ACC112 (cell line): ENCODE measurements around the gene CROT.
A peak's percentile ranks its signal among the peaks of the same experiment; 100 is the strongest.

Source experiments
- H2AFZ ChIP-seq: fragments of 200-600 bp; sonication (generic); one replicate; pipeline ENCODE4 v1.6.0; 2017; ENCODE audit warnings: antibody characterized with exemption, low read length; ENCODE audit not compliant: unreplicated experiment
- H3K27ac ChIP-seq: fragments of 200-600 bp; sonication (generic); 2 replicates; pipeline ENCODE4 v1.5.1; 2014; ENCODE audit warnings: low read depth, mild to moderate bottlenecking, antibody characterized with exemption, low read length, moderate library complexity
- H3K27me3 ChIP-seq: fragments of 200-600 bp; sonication (generic); 2 replicates; pipeline ENCODE4 v1.6.1; 2014; ENCODE audit warnings: mild to moderate bottlenecking, antibody characterized with exemption, low read length, moderate library complexity, mixed read lengths; ENCODE audit not compliant: insufficient read depth
- H3K36me3 ChIP-seq: fragments of 200-600 bp; sonication (generic); 2 replicates; pipeline ENCODE4 v1.6.1; 2016; ENCODE audit warnings: mild to moderate bottlenecking, antibody characterized with exemption, low read length, moderate library complexity, mixed read lengths; ENCODE audit not compliant: insufficient read depth
- H3K4me1 ChIP-seq: fragments of 200-600 bp; sonication (generic); one replicate; pipeline ENCODE4 v1.6.1; 2016; ENCODE audit warnings: low read length, mixed read lengths; ENCODE audit not compliant: insufficient read depth, unreplicated experiment, control insufficient read depth
- H3K4me3 ChIP-seq: fragments of 200-600 bp; sonication (generic); 2 replicates; pipeline ENCODE4 v1.5.1; 2014; ENCODE audit warnings: mild to moderate bottlenecking, low read depth, low read length
- H3K79me2 ChIP-seq: fragments of 200-600 bp; sonication (generic); one replicate; pipeline ENCODE4 v1.6.0; 2016; ENCODE audit warnings: low read length; ENCODE audit not compliant: control insufficient read depth, unreplicated experiment, insufficient read depth

The CROT gene

GRCh38 chr7:87369216-87369615, 23.8 kb downstream of the CROT start:
- no peaks in the 10 kb centered on the region for H3K79me2 ChIP-seq
- no peaks in the 10 kb centered on the region for H3K27me3 ChIP-seq
- no peaks in the 10 kb centered on the region for H3K4me1 ChIP-seq
- H3K36me3 ChIP-seq = peaks cover 8% of the 10 kb centered on the region; the same call in 1 of the 2 replicates
- no peak overlapping the region for H3K4me3 ChIP-seq
- H3K27ac ChIP-seq = no peak overlapping the region
- no peak overlapping the region for H2AFZ ChIP-seq

- peaks cover 8% of the 10 kb centered on the region; the same call in 1 of the 2 replicates for H3K36me3 ChIP-seq
- H3K27ac ChIP-seq = 0 out of 2 replicates have a peak overlapping the region, but pooled peaks have one; percentile 18
- no peaks in the 10 kb centered on the region for H3K4me1 ChIP-seq
- H3K4me3 ChIP-seq = no peak overlapping the region
- peak overlapping the region; percentile 71 for H2AFZ ChIP-seq
- H3K27me3 ChIP-seq = no peaks in the 10 kb centered on the region
- H3K79me2 ChIP-seq = no peaks in the 10 kb centered on the region
Measured at GRCh38 chr7:87370660-87371180, 25.3 kb downstream of the CROT start.

GRCh38 chr7:87375662-87376435, 30.4 kb downstream of the CROT start:
- no peak overlapping the region for H3K4me3 ChIP-seq
- no peak overlapping the region for H2AFZ ChIP-seq
- peaks cover 4% of the 10 kb centered on the region; the same call in 1 of the 2 replicates for H3K36me3 ChIP-seq
- no peaks in the 10 kb centered on the region for H3K4me1 ChIP-seq
- no peak overlapping the region for H3K27ac ChIP-seq
- H3K79me2 ChIP-seq = no peaks in the 10 kb centered on the region
- no peaks in the 10 kb centered on the region for H3K27me3 ChIP-seq

GRCh38 chr7:87380905-87381304, 35.4 kb downstream of the CROT start:
- Histone ChIP-seq H3K27ac (no peak overlapping the region), H2AFZ (no peak overlapping the region), H3K36me3 (no peaks in the 10 kb centered on the region), H3K4me3 (no peak overlapping the region), H3K79me2 (no peaks in the 10 kb centered on the region), H3K27me3 (no peaks in the 10 kb centered on the region), H3K4me1 (no peaks in the 10 kb centered on the region)

GRCh38 chr7:87391020-87391701, 45.7 kb downstream of the CROT start:
- Histone ChIP-seq H3K36me3 (0 out of 2 replicates have a peak, but pooled peaks cover 3% of the 10 kb centered on the region), H3K27me3 (no peaks in the 10 kb centered on the region), H2AFZ (no peak overlapping the region), H3K79me2 (no peaks in the 10 kb centered on the region), H3K27ac (no peak overlapping the region), H3K4me3 (no peak overlapping the region), H3K4me1 (no peaks in the 10 kb centered on the region)

- H3K27ac ChIP-seq = no peak overlapping the region
- H3K4me1 ChIP-seq = peaks cover 13% of the 10 kb centered on the region
- no peaks in the 10 kb centered on the region for H3K27me3 ChIP-seq
- H3K36me3 ChIP-seq = 0 out of 2 replicates have a peak, but pooled peaks cover 3% of the 10 kb centered on the region
- H3K4me3 ChIP-seq = no peak overlapping the region
- H3K79me2 ChIP-seq = no peaks in the 10 kb centered on the region
- no peak overlapping the region for H2AFZ ChIP-seq
Measured at GRCh38 chr7:87395442-87396020, 50.1 kb downstream of the CROT start.

GRCh38 chr7:87398446-87398845, 53.0 kb downstream of the CROT start:
- Histone ChIP-seq H3K4me3 (no peak overlapping the region), H3K27ac (no peak overlapping the region), H3K27me3 (no peaks in the 10 kb centered on the region), H3K79me2 (no peaks in the 10 kb centered on the region), H3K4me1 (peaks cover 13% of the 10 kb centered on the region), H2AFZ (no peak overlapping the region), H3K36me3 (0 out of 2 replicates have a peak, but pooled peaks cover 3% of the 10 kb centered on the region)

GRCh38 chr7:87404674-87405073, 59.2 kb downstream of the CROT start:
- Histone ChIP-seq H3K36me3 (no peaks in the 10 kb centered on the region), H3K27ac (no peak overlapping the region), H3K27me3 (no peaks in the 10 kb centered on the region), H3K4me1 (no peaks in the 10 kb centered on the region), H3K4me3 (no peak overlapping the region), H3K79me2 (no peaks in the 10 kb centered on the region), H2AFZ (no peak overlapping the region)

GRCh38 chr7:87411186-87411585, 65.7 kb downstream of the CROT start:
- Histone ChIP-seq H3K27ac (no peak overlapping the region), H3K36me3 (no peaks in the 10 kb centered on the region), H3K4me1 (peaks cover 9% of the 10 kb centered on the region), H3K27me3 (no peaks in the 10 kb centered on the region), H3K79me2 (no peaks in the 10 kb centered on the region), H3K4me3 (no peak overlapping the region), H2AFZ (no peak overlapping the region)

GRCh38 chr7:87413029-87413428, 67.6 kb downstream of the CROT start:
- peaks cover 9% of the 10 kb centered on the region for H3K4me1 ChIP-seq
- no peak overlapping the region for H3K27ac ChIP-seq
- H3K4me3 ChIP-seq = no peak overlapping the region
- H3K79me2 ChIP-seq = no peaks in the 10 kb centered on the region
- H3K27me3 ChIP-seq = peaks cover 13% of the 10 kb centered on the region
- no peaks in the 10 kb centered on the region for H3K36me3 ChIP-seq
- H2AFZ ChIP-seq = no peak overlapping the region
